HEK293T (cell line): ENCODE results near the gene PIM1.
"Not testable (repeated sequence)": the region's sequence is repeated elsewhere in the genome, so short reads cannot be mapped to it uniquely, and the experiment has no call there.

ENCODE experiments used
- CTCF ChIA-PET: fragments of 350-600 bp; formaldehyde crosslinking; extraction: SDS; loops from one replicate; lab custom pipeline; 2021; ENCODE audit warnings: antibody characterized with exemption, inconsistent platforms; lab: Yijun Ruan, JAX
- POLR2A ChIA-PET: fragments of 350-600 bp; formaldehyde crosslinking; extraction: SDS; loops from one replicate; lab custom pipeline; 2020; ENCODE audit warnings: antibody characterized with exemption, inconsistent platforms; lab: Yijun Ruan, JAX
- DNase-seq: peaks from one replicate; pipeline ENCODE4 v3.0.0; 2012; ENCODE audit warnings: mixed read lengths; ENCODE audit errors: extremely low spot score
- ARNT ChIP-seq: fragments of 450-650 bp; IDR thresholded peaks from 2 replicates; pipeline ENCODE4 v1.6.1; 2017; ENCODE audit warnings: mild to moderate bottlenecking
- CTBP1 ChIP-seq: fragments of 450-650 bp; IDR thresholded peaks from 2 replicates; pipeline ENCODE4 v1.6.1; 2016; ENCODE audit warnings: borderline replicate concordance
- ELF4 ChIP-seq: fragments of 450-650 bp; IDR thresholded peaks from 2 replicates; pipeline ENCODE4 v1.6.1; 2017; ENCODE audit warnings: antibody characterized with exemption
- FOXA1 ChIP-seq: fragments of 450-650 bp; IDR thresholded peaks from 2 replicates; pipeline ENCODE4 v1.6.1; 2016; ENCODE audit warnings: mild to moderate bottlenecking
- FOXK2 ChIP-seq: fragments of 450-650 bp; IDR thresholded peaks from 2 replicates; pipeline ENCODE4 v1.6.1; 2016; ENCODE audit warnings: mild to moderate bottlenecking
- FOXM1 ChIP-seq: fragments of 450-650 bp; IDR thresholded peaks from 2 replicates; pipeline ENCODE4 v1.6.1; 2017; ENCODE audit warnings: mild to moderate bottlenecking, borderline replicate concordance
- HDGF ChIP-seq: fragments of 450-650 bp; IDR thresholded peaks from 2 replicates; pipeline ENCODE4 v1.6.1; 2017; ENCODE audit warnings: antibody characterized with exemption, borderline replicate concordance
- L3MBTL2 ChIP-seq: fragments of 450-650 bp; conservative IDR thresholded peaks from 2 replicates; pipeline ENCODE4 v1.6.1; 2016; ENCODE audit warnings: mild to moderate bottlenecking
- LEF1 ChIP-seq: fragments of 450-650 bp; IDR thresholded peaks from 2 replicates; pipeline ENCODE4 v1.6.1; 2017; ENCODE audit warnings: mild to moderate bottlenecking, borderline replicate concordance
- NFRKB ChIP-seq: fragments of 450-650 bp; IDR thresholded peaks from 2 replicates; pipeline ENCODE4 v1.6.1; 2016; ENCODE audit warnings: mild to moderate bottlenecking, moderate library complexity
- PKNOX1 ChIP-seq: fragments of 450-650 bp; IDR thresholded peaks from 2 replicates; pipeline ENCODE4 v1.6.1; 2016
- SP1 ChIP-seq: fragments of 450-650 bp; IDR thresholded peaks from 2 replicates; pipeline ENCODE4 v1.6.1; 2017
- SUZ12 ChIP-seq: fragments of 450-650 bp; IDR thresholded peaks from 2 replicates; pipeline ENCODE4 v1.6.1; 2016; ENCODE audit warnings: mild to moderate bottlenecking
- TARDBP ChIP-seq: fragments of 450-650 bp; IDR thresholded peaks from 2 replicates; pipeline ENCODE4 v1.6.1; 2016
- ZNF384 ChIP-seq: fragments of 450-650 bp; IDR thresholded peaks from 2 replicates; pipeline ENCODE4 v1.6.1; 2016

PIM1 gene

GRCh38 chr6:37182736-37183590, 13.0 kb downstream of the PIM1 start:
- TF ChIP-seq ELF4 = no peak
- TF ChIP-seq FOXM1 = no peak
- TF ChIP-seq SUZ12 = no peak
- no peak for TF ChIP-seq ARNT
- no peak for TF ChIP-seq CTBP1
- TF ChIP-seq LEF1 = no peak
- no peak for TF ChIP-seq SP1
- TF ChIP-seq ZNF384 = no peak
- TF ChIP-seq FOXA1 = no peak
- ChIA-PET POLR2A (interaction anchor here (0.6 kb wide), 1 partner anchor 12 kb away, joined by 3 read pairs; no protein-coding TSS in a partner anchor), CTCF (interaction anchor here (1.1 kb wide), 1 partner anchor 165 kb away, joined by 3 read pairs; no protein-coding TSS in a partner anchor)
- DNase-seq = no peak

GRCh38 chr6:37185949-37186720, 16.2 kb downstream of the PIM1 start:
- DNase-seq, CTCF ChIA-PET: not testable (repeated sequence)
- POLR2A ChIA-PET = interaction anchor here (1.6 kb wide), 1 partner anchor 10 kb away, joined by 8 read pairs; no protein-coding TSS in a partner anchor

GRCh38 chr6:37187321-37188022, 17.5 kb downstream of the PIM1 start:
- DNase-seq = no peak
- TF ChIP-seq TARDBP = no peak
- no peak for TF ChIP-seq CTBP1
- TF ChIP-seq SUZ12 = no peak
- no peak for TF ChIP-seq ARNT
- no peak for TF ChIP-seq FOXK2
- no peak for TF ChIP-seq FOXM1
- no peak for TF ChIP-seq LEF1
- no peak for TF ChIP-seq SP1
- TF ChIP-seq FOXA1 = no peak
- CTCF ChIA-PET = interaction anchor here (0.7 to 1.3 kb wide), 3 partner anchors 20 to 72 kb away, joined by 5 to 6 read pairs (median 6); no protein-coding TSS in a partner anchor
- POLR2A ChIA-PET = interaction anchor here (1.6 kb wide), 1 partner anchor 11 kb away, joined by 8 read pairs; no protein-coding TSS in a partner anchor

- CTCF ChIA-PET = interaction anchor here (1.1 kb wide), 1 partner anchor 17 kb away, joined by 3 read pairs; no protein-coding TSS in a partner anchor
- DNase-seq = no peak
- POLR2A ChIA-PET = no interaction called here
- no peak for TF ChIP-seq ARNT
- TF ChIP-seq TARDBP = no peak
- TF ChIP-seq ZNF384 = no peak
- no peak for TF ChIP-seq FOXK2
- no peak for TF ChIP-seq FOXA1
- TF ChIP-seq CTBP1 = no peak
- TF ChIP-seq ELF4 = no peak
- TF ChIP-seq L3MBTL2 = no peak
- no peak for TF ChIP-seq SP1
- TF ChIP-seq PKNOX1 = no peak
- no peak for TF ChIP-seq HDGF
- no peak for TF ChIP-seq NFRKB
- no peak for TF ChIP-seq LEF1
Measured at GRCh38 chr6:37188962-37189510, 19.1 kb downstream of the PIM1 start.

- no peak for DNase-seq
- ChIA-PET POLR2A (interaction anchor here (0.7 kb wide), 1 partner anchor 32 kb away, joined by 3 read pairs; no protein-coding TSS in a partner anchor), CTCF (interaction anchor here (0.9 to 1.1 kb wide), 2 partner anchors 18 to 138 kb away, joined by 3 read pairs; no protein-coding TSS in a partner anchor)
- TF ChIP-seq SUZ12 (no peak), LEF1 (no peak), NFRKB (no peak), FOXM1 (no peak), SP1 (no peak), FOXK2 (no peak), CTBP1 (no peak), L3MBTL2 (no peak)
Measured at GRCh38 chr6:37190159-37190535, 20.2 kb downstream of the PIM1 start.

- POLR2A ChIA-PET = interaction anchor here (1.3 kb wide), 1 partner anchor 13 kb away, joined by 3 read pairs; no protein-coding TSS in a partner anchor
- TF ChIP-seq ZNF384 = peak; percentile 63; the same call in 1 of the 2 replicates
- TF ChIP-seq SP1 = no peak
- no peak for DNase-seq
- CTCF ChIA-PET = no interaction called here
Measured at GRCh38 chr6:37192666-37193065, 22.7 kb downstream of the PIM1 start.

GRCh38 chr6:37194886-37195285, 24.9 kb downstream of the PIM1 start:
- POLR2A ChIA-PET = interaction anchor here (1.2 kb wide), 1 partner anchor 209 kb away, joined by 4 read pairs; the partner anchor contains the start of gene MTCH1
- CTCF ChIA-PET = interaction anchor here (0.7 kb wide), 3 partner anchors 13 to 172 kb away, joined by 3 to 4 read pairs (median 4); no protein-coding TSS in a partner anchor
- not testable (repeated sequence) for DNase-seq

GRCh38 chr6:37196451-37196850, 26.5 kb downstream of the PIM1 start:
- CTCF ChIA-PET = interaction anchor here (1.1 kb wide), 1 partner anchor 12 kb away, joined by 3 read pairs; no protein-coding TSS in a partner anchor
- POLR2A ChIA-PET, DNase-seq: not testable (repeated sequence)
